K562 (cell line): ENCODE results near the gene NTPCR. TPM values are rescaled to one million over a fixed set of nuclear protein-coding genes. Genes with fewer than 3 reads are reported as not detected.

Source experiments
- ATAC-seq: fragments of 200-7000 bp; cut with Tn5 transposase; 3 replicates; pipeline ENCODE4 v1.9.1; 2020; ENCODE audit warnings: moderate library complexity
- BruUV-seq: library from RNA; stranded (reverse); fragments of 400-500 nt; replicated peaks from 2 replicates; lab custom pipeline; 2021; lab: Mats Ljungman, UMichigan
- CTCF ChIA-PET: fragments of 300-600 bp; formaldehyde crosslinking; extraction: SDS; loops from one replicate; lab custom pipeline; 2021; ENCODE audit warnings: low intra/inter-chr PET ratio; lab: Yijun Ruan, JAX
- POLR2A ChIA-PET: fragments of 300-600, 350-650 bp; sonication (Branson Sonifier 250); formaldehyde crosslinking; extraction: SDS; loops from one replicate; lab custom pipeline; 2021; ENCODE audit warnings: antibody characterized with exemption, inconsistent platforms; lab: Yijun Ruan, JAX
- DNase-seq, 4 experiments: peaks; one replicate each; pipeline versions ENCODE4 v3.0.0 to v3.0.0-alpha.2; 2011 to 2018; ENCODE audit warnings: low spot score in 3 of 4, mixed read lengths in 3 of 4; ENCODE audit errors: extremely low read depth in 1 of 4
- FAIRE-seq: peaks from 2 replicates; lab custom pipeline; 2011; peaks lifted over from hg19 to GRCh38; lab: Jason Lieb, UNC
- H2AFZ ChIP-seq: 2 replicates; pipeline ENCODE4 v1.6.0; 2011; ENCODE audit warnings: low read depth, low read length, control low read depth, inconsistent platforms
- H3K27ac ChIP-seq: fragments of 200-600 bp; 3 replicates; pipeline ENCODE4 v1.8.0; 2011; ENCODE audit warnings: low read depth, mild to moderate bottlenecking, control low read depth, inconsistent platforms, low read length, moderate library complexity, mixed read lengths; ENCODE audit errors: extremely low read depth
- H3K27me3 ChIP-seq, 2 experiments: fragments of 300-600 bp in 1 of 2; 2 replicates in 1 of 2; 3 replicates in 1 of 2; pipeline versions ENCODE4 v1.6.0 to v1.8.0; 2011; ENCODE audit warnings: inconsistent platforms in 2 of 2, low read length in 2 of 2, mild to moderate bottlenecking in 1 of 2, mixed read lengths in 1 of 2, moderate library complexity in 1 of 2; ENCODE audit not compliant: control insufficient read depth in 2 of 2, insufficient read depth in 2 of 2
- H3K36me3 ChIP-seq: fragments of 300-600 bp; 3 replicates; pipeline ENCODE4 v1.8.0; 2011; ENCODE audit warnings: mild to moderate bottlenecking, low read length, inconsistent platforms; ENCODE audit not compliant: control insufficient read depth, insufficient read depth
- H3K4me1 ChIP-seq, 2 experiments: fragments of 200-600 bp in 1 of 2; replicated peaks in 1 of 2; 2 replicates in 1 of 2; 3 replicates in 1 of 2; pipeline versions ENCODE4 v1.5.1 to v1.8.0; 2011; ENCODE audit warnings: inconsistent platforms in 2 of 2, low read length in 2 of 2, mild to moderate bottlenecking in 1 of 2, mixed read lengths in 1 of 2, moderate library complexity in 1 of 2; ENCODE audit not compliant: control insufficient read depth in 2 of 2, insufficient read depth in 2 of 2
- H3K4me2 ChIP-seq: 2 replicates; pipeline ENCODE4 v1.6.1; 2011; ENCODE audit warnings: low read length, control low read depth, inconsistent platforms, mixed read lengths; ENCODE audit not compliant: insufficient read depth
- H3K4me3 ChIP-seq: fragments of 200-600 bp; sonication (generic), shearing (Covaris generic); 2 replicates; pipeline ENCODE4 v1.5.1; 2016; ENCODE audit warnings: control low read depth, inconsistent platforms
- H3K79me2 ChIP-seq: fragments of 200-600 bp; 3 replicates; pipeline ENCODE4 v1.8.0; 2011; ENCODE audit warnings: low read length, inconsistent platforms; ENCODE audit not compliant: control insufficient read depth, insufficient read depth
- H3K9ac ChIP-seq, 2 experiments: 2 replicates each; pipeline versions ENCODE4 v1.6.0 to v1.6.1; 2011; ENCODE audit warnings: low read depth in 2 of 2, low read length in 2 of 2, control low read depth in 1 of 2, inconsistent platforms in 1 of 2, mild to moderate bottlenecking in 1 of 2, mixed read lengths in 1 of 2; ENCODE audit not compliant: insufficient read depth in 1 of 2
- H3K9me1 ChIP-seq: one replicate; pipeline ENCODE4 v1.6.0; 2011; ENCODE audit warnings: inconsistent platforms, mild to moderate bottlenecking, low read length, moderate library complexity; ENCODE audit not compliant: control insufficient read depth, insufficient read depth
- H3K9me3 ChIP-seq: replicated peaks from 2 replicates; pipeline ENCODE4 v1.5.1; 2011; ENCODE audit warnings: low read depth, low read length, inconsistent platforms; ENCODE audit not compliant: control insufficient read depth, insufficient read depth
- H4K20me1 ChIP-seq: replicated peaks from 2 replicates; pipeline ENCODE4 v1.6.1; 2011; ENCODE audit warnings: low read length, inconsistent platforms, mixed read lengths; ENCODE audit not compliant: control insufficient read depth, insufficient read depth
- CREM ChIP-seq: IDR thresholded peaks from 2 replicates; pipeline ENCODE4 v1.6.1; 2014; ENCODE audit warnings: antibody characterized with exemption, low read depth
- NR2F6 ChIP-seq: fragments of 450-650 bp; formaldehyde crosslinking; IDR thresholded peaks from 2 replicates; pipeline ENCODE4 v1.4.0; 2020; ENCODE audit warnings: mild to moderate bottlenecking
- PHB2 ChIP-seq: fragments of 450-650 bp; IDR thresholded peaks from 2 replicates; pipeline ENCODE4 v1.6.1; 2017; ENCODE audit warnings: low read depth
- POLR2A ChIP-seq: fragments of 450-650 bp; conservative IDR thresholded peaks from 2 replicates; pipeline ENCODE4 v1.6.1; 2016
- RCOR1 ChIP-seq, 2 experiments: IDR thresholded peaks; 2 replicates each; pipeline ENCODE4 v1.6.1; 2012; ENCODE audit warnings: low read depth in 2 of 2, low read length in 2 of 2, borderline replicate concordance in 1 of 2, improper control_type of control experiment in 1 of 2
- SPI1 ChIP-seq: IDR thresholded peaks from 2 replicates; pipeline ENCODE4 v1.6.1; 2011; ENCODE audit warnings: low read depth, low read length, control low read depth, borderline replicate concordance
- SRF ChIP-seq, 2 experiments: fragments of 250-450, 450-650 bp in 1 of 2; sonication (Bioruptor Pico) in 1 of 2; sonication (generic) in 1 of 2; formaldehyde crosslinking; IDR thresholded peaks; 2 replicates each; pipeline versions ENCODE4 v1.5.0 to v1.5.1; 2020 to 2022; ENCODE audit warnings: mild to moderate bottlenecking in 1 of 2, missing genetic modification reagents in 1 of 2
- WGBS: fragments of 100-300 bp; shearing (Covaris generic); methylation state at CpG from one replicate; pipeline ENCODE4 v1.1.6; 2016; ENCODE audit warnings: low coverage, mixed read lengths; ENCODE audit not compliant: insufficient coverage; ENCODE audit errors: missing lambda C conversion rate; 5-methylcytosine and 5-hydroxymethylcytosine counted together
- in situ Hi-C: fragments of 300-500 bp; cut with MboI; formaldehyde crosslinking; loops from 4 replicates; pipeline ENCODE4 v1.15.0; 2018; ENCODE audit warnings: inconsistent platforms, mixed read lengths
- intact Hi-C: fragments of 100-400 bp; cut with micrococcal nuclease; formaldehyde crosslinking; loops from 2 replicates; pipeline ENCODE4 v1.14.2; 2022
- polyA plus RNA-seq, 8 experiments: library from polyadenylated mRNA; depleted of rRNA in 4 of 8; stranded (reverse) in 5 of 8; unstranded in 3 of 8; fragments of >200 nt; fragmentation: Nextera tagmentation in 2 of 8; fragmentation: Illumina TruSeq in 1 of 8; extraction: Ambion mirVana in 2 of 8; extraction: Trizol in 1 of 8; gene quantifications; 2 replicates each; pipeline versions ENCODE4 v1.2.1 to v1.2.3, GENCODE V29; 2011 to 2014; ENCODE audit warnings: inconsistent platforms in 1 of 8, missing spikeins in 1 of 8
- total RNA-seq, 7 experiments: library from RNA; depleted of rRNA in 6 of 7; stranded (reverse); fragments of >200 nt in 6 of 7; fragmentation: Illumina TruSeq in 2 of 7; extraction: Trizol in 2 of 7; gene quantifications; 2 replicates each; pipeline versions ENCODE4 v1.2.1 to v1.2.3, GENCODE V29; 2011 to 2021; ENCODE audit warnings: low replicate concordance in 1 of 7
- TF ChIP-seq, protein P1 (sequence below): sonication (generic); formaldehyde crosslinking; IDR thresholded peaks from 2 replicates; pipeline ENCODE4 v1.8.1; 2023; ENCODE audit warnings: mild to moderate bottlenecking, missing genetic modification reagents
- TF ChIP-seq, protein P2 (sequence below): fragments of 250-450 bp; sonication (Bioruptor Pico); IDR thresholded peaks from 2 replicates; pipeline ENCODE4 v1.8.0; 2022; ENCODE audit warnings: inconsistent platforms, mild to moderate bottlenecking, moderate library complexity, borderline replicate concordance
- TF ChIP-seq, protein P3 (sequence below): sonication (generic); formaldehyde crosslinking; IDR thresholded peaks from 2 replicates; pipeline ENCODE4 v1.8.1; 2023; ENCODE audit warnings: mild to moderate bottlenecking, missing genetic modification reagents
- TF ChIP-seq, protein P4 (sequence below): fragments of 450-650 bp; IDR thresholded peaks from 2 replicates; pipeline ENCODE4 v1.6.1; 2017; ENCODE audit warnings: antibody characterized with exemption, mild to moderate bottlenecking

The NTPCR gene
- total and polyA plus RNA-seq, 9 of the 15 experiments (the other 6 are each of a cell fraction or from before 2014, with no cell fraction given): 19.3 to 105 (median 48.8) TPM

DNA sequence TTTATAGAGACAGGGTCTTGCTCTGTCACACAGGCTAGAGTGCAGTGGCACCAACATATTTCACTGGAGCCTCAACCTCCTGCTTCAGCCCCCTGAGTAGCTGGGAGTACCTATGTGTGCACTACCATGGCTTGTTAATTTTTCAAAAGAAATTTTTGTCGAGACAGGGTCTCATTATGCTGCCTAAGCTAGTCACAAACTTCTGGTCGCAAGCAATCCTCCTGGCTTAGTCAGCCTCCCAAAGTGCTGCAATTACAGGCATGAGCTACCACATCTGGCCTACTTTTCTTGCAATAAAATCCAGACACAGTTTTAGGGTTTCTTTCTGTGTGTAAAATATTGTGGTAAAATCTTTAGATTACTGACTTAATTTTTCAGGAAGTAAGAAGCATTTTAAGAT is 27.9 kb upstream of the NTPCR start:
- CTCF ChIA-PET: no interaction called here
- DNase-seq: no peak
- FAIRE-seq: no peak
- Histone ChIP-seq H3K27ac (no peak overlapping the region), H3K4me2 (no peak overlapping the region), H3K9ac (no peak overlapping the region), H2AFZ (no peak overlapping the region), H4K20me1 (no peaks in the 10 kb centered on the region), H3K9me3 (0 out of 2 replicates have a peak, but pooled peaks cover under 1% of the 10 kb centered on the region), H3K36me3 (no peaks in the 10 kb centered on the region), H3K79me2 (no peaks in the 10 kb centered on the region), H3K4me3 (no peak overlapping the region), H3K4me1 (no peaks in the 10 kb centered on the region), H3K9me1 (no peaks in the 10 kb centered on the region), H3K27me3 (no peaks in the 10 kb centered on the region; a peak in 1 of 5 replicates)
- 0% methylated on average over 2 of the region's 2 CpGs for WGBS
- intact Hi-C loops (no loop called here), in situ Hi-C loops (no loop called here)
- no TSS peak for BruUV-seq
- POLR2A ChIA-PET: no interaction called here
- no peak for ATAC-seq
- TF ChIP-seq, protein P1, sequence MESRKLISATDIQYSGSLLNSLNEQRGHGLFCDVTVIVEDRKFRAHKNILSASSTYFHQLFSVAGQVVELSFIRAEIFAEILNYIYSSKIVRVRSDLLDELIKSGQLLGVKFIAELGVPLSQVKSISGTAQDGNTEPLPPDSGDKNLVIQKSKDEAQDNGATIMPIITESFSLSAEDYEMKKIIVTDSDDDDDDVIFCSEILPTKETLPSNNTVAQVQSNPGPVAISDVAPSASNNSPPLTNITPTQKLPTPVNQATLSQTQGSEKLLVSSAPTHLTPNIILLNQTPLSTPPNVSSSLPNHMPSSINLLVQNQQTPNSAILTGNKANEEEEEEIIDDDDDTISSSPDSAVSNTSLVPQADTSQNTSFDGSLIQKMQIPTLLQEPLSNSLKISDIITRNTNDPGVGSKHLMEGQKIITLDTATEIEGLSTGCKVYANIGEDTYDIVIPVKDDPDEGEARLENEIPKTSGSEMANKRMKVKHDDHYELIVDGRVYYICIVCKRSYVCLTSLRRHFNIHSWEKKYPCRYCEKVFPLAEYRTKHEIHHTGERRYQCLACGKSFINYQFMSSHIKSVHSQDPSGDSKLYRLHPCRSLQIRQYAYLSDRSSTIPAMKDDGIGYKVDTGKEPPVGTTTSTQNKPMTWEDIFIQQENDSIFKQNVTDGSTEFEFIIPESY (CRISPR knock-in tag): no peak
- no peak for TF ChIP-seq CREM
- TF ChIP-seq PHB2: no peak
- no peak for TF ChIP-seq RCOR1 (IDR thresholded peaks at IDR 0.05; ENCODE audit: borderline replicate concordance in 1 of 2, low read depth in 2 of 2, low read length in 2 of 2)
- no peak for TF ChIP-seq POLR2A
- TF ChIP-seq SRF (CRISPR knock-in tag; IDR thresholded peaks at IDR 0.05): no peak
- TF ChIP-seq, protein P2, sequence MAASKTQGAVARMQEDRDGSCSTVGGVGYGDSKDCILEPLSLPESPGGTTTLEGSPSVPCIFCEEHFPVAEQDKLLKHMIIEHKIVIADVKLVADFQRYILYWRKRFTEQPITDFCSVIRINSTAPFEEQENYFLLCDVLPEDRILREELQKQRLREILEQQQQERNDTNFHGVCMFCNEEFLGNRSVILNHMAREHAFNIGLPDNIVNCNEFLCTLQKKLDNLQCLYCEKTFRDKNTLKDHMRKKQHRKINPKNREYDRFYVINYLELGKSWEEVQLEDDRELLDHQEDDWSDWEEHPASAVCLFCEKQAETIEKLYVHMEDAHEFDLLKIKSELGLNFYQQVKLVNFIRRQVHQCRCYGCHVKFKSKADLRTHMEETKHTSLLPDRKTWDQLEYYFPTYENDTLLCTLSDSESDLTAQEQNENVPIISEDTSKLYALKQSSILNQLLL (CRISPR knock-in tag): no peak
- TF ChIP-seq, protein P3, sequence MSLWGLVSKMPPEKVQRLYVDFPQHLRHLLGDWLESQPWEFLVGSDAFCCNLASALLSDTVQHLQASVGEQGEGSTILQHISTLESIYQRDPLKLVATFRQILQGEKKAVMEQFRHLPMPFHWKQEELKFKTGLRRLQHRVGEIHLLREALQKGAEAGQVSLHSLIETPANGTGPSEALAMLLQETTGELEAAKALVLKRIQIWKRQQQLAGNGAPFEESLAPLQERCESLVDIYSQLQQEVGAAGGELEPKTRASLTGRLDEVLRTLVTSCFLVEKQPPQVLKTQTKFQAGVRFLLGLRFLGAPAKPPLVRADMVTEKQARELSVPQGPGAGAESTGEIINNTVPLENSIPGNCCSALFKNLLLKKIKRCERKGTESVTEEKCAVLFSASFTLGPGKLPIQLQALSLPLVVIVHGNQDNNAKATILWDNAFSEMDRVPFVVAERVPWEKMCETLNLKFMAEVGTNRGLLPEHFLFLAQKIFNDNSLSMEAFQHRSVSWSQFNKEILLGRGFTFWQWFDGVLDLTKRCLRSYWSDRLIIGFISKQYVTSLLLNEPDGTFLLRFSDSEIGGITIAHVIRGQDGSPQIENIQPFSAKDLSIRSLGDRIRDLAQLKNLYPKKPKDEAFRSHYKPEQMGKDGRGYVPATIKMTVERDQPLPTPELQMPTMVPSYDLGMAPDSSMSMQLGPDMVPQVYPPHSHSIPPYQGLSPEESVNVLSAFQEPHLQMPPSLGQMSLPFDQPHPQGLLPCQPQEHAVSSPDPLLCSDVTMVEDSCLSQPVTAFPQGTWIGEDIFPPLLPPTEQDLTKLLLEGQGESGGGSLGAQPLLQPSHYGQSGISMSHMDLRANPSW (CRISPR knock-in tag): no peak
- TF ChIP-seq SPI1: no peak
- no peak for TF ChIP-seq NR2F6
- TF ChIP-seq, protein P4, sequence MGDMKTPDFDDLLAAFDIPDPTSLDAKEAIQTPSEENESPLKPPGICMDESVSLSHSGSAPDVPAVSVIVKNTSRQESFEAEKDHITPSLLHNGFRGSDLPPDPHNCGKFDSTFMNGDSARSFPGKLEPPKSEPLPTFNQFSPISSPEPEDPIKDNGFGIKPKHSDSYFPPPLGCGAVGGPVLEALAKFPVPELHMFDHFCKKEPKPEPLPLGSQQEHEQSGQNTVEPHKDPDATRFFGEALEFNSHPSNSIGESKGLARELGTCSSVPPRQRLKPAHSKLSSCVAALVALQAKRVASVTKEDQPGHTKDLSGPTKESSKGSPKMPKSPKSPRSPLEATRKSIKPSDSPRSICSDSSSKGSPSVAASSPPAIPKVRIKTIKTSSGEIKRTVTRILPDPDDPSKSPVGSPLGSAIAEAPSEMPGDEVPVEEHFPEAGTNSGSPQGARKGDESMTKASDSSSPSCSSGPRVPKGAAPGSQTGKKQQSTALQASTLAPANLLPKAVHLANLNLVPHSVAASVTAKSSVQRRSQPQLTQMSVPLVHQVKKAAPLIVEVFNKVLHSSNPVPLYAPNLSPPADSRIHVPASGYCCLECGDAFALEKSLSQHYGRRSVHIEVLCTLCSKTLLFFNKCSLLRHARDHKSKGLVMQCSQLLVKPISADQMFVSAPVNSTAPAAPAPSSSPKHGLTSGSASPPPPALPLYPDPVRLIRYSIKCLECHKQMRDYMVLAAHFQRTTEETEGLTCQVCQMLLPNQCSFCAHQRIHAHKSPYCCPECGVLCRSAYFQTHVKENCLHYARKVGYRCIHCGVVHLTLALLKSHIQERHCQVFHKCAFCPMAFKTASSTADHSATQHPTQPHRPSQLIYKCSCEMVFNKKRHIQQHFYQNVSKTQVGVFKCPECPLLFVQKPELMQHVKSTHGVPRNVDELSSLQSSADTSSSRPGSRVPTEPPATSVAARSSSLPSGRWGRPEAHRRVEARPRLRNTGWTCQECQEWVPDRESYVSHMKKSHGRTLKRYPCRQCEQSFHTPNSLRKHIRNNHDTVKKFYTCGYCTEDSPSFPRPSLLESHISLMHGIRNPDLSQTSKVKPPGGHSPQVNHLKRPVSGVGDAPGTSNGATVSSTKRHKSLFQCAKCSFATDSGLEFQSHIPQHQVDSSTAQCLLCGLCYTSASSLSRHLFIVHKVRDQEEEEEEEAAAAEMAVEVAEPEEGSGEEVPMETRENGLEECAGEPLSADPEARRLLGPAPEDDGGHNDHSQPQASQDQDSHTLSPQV: no peak
